Bronchial epithelial cell (primary cell): ENCODE results near the gene AGAP3. TPM values are rescaled to one million over a fixed set of nuclear protein-coding genes. Genes with fewer than 3 reads are reported as not detected.
A peak's percentile ranks its signal among the peaks of the same experiment; 100 is the strongest.
"Not testable (repeated sequence)": the region's sequence is repeated elsewhere in the genome, so short reads cannot be mapped to it uniquely, and the experiment has no call there.

Source experiments
- DNase-seq: peaks from one replicate; pipeline ENCODE4 v3.0.0-alpha.2; 2010; ENCODE audit warnings: low read depth
- FAIRE-seq: peaks from 2 replicates; lab custom pipeline; 2011; peaks lifted over from hg19 to GRCh38; lab: Jason Lieb, UNC
- H3K27me3 ChIP-seq: 2 replicates; pipeline ENCODE4 v1.5.1; 2011; ENCODE audit warnings: low read length; ENCODE audit not compliant: control insufficient read depth, insufficient read depth
- H3K36me3 ChIP-seq: 2 replicates; pipeline ENCODE4 v1.5.1; 2011; ENCODE audit warnings: low read length; ENCODE audit not compliant: control insufficient read depth, insufficient read depth
- H3K4me3 ChIP-seq: 2 replicates; pipeline ENCODE4 v1.5.1; 2011; ENCODE audit warnings: mild to moderate bottlenecking, low read depth, low read length, control low read depth
- CTCF ChIP-seq: IDR thresholded peaks from 2 replicates; pipeline ENCODE4 v1.5.1; 2011; ENCODE audit warnings: mild to moderate bottlenecking, moderate library complexity, low read length, control low read depth, inconsistent platforms; ENCODE audit not compliant: insufficient read depth, severe bottlenecking
- total RNA-seq: library from RNA; depleted of rRNA; stranded (reverse); fragments of >200 nt; gene quantifications from 2 replicates; pipeline ENCODE4 v1.2.1, GENCODE V29; 2014

AGAP3 gene
- 52.7 and 61.1 TPM in 2 replicates for total RNA-seq

- no peak for TF ChIP-seq CTCF
- H3K36me3 ChIP-seq: peaks cover 2% of the 10 kb centered on the region
- DNase-seq (peak; percentile 34), FAIRE-seq (no peak)
- H3K27me3 ChIP-seq: no peaks in the 10 kb centered on the region
- peak within 1 kb of the TSS; percentile 74 for H3K4me3 ChIP-seq
Observed at GRCh38 chr7:151085691-151086620, at the start of gene AGAP3. TSS of gene AGAP3 (plus strand) at chr7:151086475. CDS start at chr7:151086742, 267 bp downstream.

GRCh38 chr7:151038951-151039849 lies 47.1 kb upstream of the AGAP3 start:
- peak; percentile 87 for DNase-seq
- H3K27me3 ChIP-seq: no peaks in the 10 kb centered on the region
- peaks cover 19% of the 10 kb centered on the region for H3K36me3 ChIP-seq
- FAIRE-seq: no peak
- H3K4me3 ChIP-seq: no peak overlapping the region
- TF ChIP-seq CTCF: no peak

GRCh38 chr7:151039850-151040548 lies 46.3 kb upstream of the AGAP3 start:
- no peaks in the 10 kb centered on the region for H3K27me3 ChIP-seq
- H3K36me3 ChIP-seq: peaks cover 17% of the 10 kb centered on the region
- DNase-seq (no peak), FAIRE-seq (no peak)
- no peak for TF ChIP-seq CTCF
- H3K4me3 ChIP-seq: no peak overlapping the region

- DNase-seq: no peak
- Histone ChIP-seq H3K27me3 (no peaks in the 10 kb centered on the region), H3K4me3 (no peak overlapping the region), H3K36me3 (peaks cover 13% of the 10 kb centered on the region)
- FAIRE-seq: no peak
- TF ChIP-seq CTCF: no peak
Observed at GRCh38 chr7:151040616-151041375, 45.5 kb upstream of the AGAP3 start.

DNA sequence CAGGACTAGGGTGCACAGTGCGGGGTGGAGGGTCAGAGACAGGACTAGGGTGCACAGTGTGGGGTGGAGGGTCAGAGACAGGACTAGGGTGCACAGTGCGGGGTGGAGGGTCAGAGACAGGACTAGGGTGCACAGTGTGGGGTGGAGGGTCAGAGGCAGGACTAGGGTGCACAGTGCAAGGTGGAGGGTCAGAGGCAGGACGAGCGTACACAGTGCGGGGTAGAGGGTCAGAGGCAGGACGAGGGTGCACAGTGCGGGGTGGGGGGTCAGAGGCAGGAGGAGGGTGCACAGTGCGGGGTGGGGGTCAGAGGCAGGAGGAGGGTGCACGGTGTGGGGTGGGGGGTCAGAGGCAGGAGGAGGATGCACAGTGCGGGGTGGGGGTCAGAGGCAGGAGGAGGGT lies 42.8 kb upstream of the AGAP3 start:
- not testable (repeated sequence) for DNase-seq, H3K36me3 ChIP-seq, H3K27me3 ChIP-seq, FAIRE-seq, H3K4me3 ChIP-seq
